ENCODE data around the gene GRIK5. TPM values are rescaled to one million over a fixed set of nuclear protein-coding genes. Genes with fewer than 3 reads are reported as not detected.
A peak's percentile ranks its signal among the peaks of the same experiment; 100 is the strongest.
"Not testable (repeated sequence)": the region's sequence is repeated elsewhere in the genome, so short reads cannot be mapped to it uniquely, and the experiment has no call there.

GRIK5 gene
- total RNA-seq, 1 experiment from 2014 or later, result not detected

DNA sequence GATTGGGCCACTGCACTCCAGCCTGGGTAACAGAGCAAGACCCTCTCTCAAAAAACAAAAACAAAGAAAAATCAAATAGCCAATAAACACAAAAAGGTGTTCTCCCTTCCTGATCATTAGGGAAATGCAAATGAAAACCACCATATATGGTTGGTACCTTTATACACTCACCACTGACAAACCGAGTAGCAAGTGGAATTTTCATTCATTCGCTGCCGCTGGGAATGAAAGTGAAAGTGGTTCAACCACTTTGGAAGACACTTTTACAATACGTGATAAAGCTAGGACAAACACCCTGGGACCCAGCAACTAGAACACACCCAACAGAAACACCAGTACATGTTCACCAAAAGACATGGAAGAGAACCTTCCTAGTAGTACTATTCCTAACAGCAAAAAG, 21.0 kb downstream of the GRIK5 start:
- Histone ChIP-seq H3K4me3 (peak overlapping the region; percentile 43), H3K9me3 (no peaks in the 10 kb centered on the region), H3K27me3 (0 out of 2 replicates have a peak, but pooled peaks cover 5% of the 10 kb centered on the region), H3K36me3 (no peaks in the 10 kb centered on the region)
- no peak for DNase-seq

- H3K36me3 ChIP-seq, result no peaks in the 10 kb centered on the region
- DNase-seq, result no peak
- no peak overlapping the region for H3K4me3 ChIP-seq
- H3K9me3 ChIP-seq, result no peaks in the 10 kb centered on the region
- 0 out of 2 replicates have a peak, but pooled peaks cover 5% of the 10 kb centered on the region for H3K27me3 ChIP-seq
Measured at GRCh38 chr19:42045575-42045974, 24.4 kb downstream of the GRIK5 start.

GRCh38 chr19:42042455-42043170, 27.4 kb downstream of the GRIK5 start:
- Histone ChIP-seq H3K27me3 (0 out of 2 replicates have a peak, but pooled peaks cover 5% of the 10 kb centered on the region), H3K9me3 (no peaks in the 10 kb centered on the region), H3K36me3 (no peaks in the 10 kb centered on the region), H3K4me3 (no peak overlapping the region)
- no peak for DNase-seq

GRCh38 chr19:42040491-42040890, 29.5 kb downstream of the GRIK5 start:
- not testable (repeated sequence) for H3K27me3 ChIP-seq, H3K36me3 ChIP-seq, H3K4me3 ChIP-seq, DNase-seq, H3K9me3 ChIP-seq

DNA sequence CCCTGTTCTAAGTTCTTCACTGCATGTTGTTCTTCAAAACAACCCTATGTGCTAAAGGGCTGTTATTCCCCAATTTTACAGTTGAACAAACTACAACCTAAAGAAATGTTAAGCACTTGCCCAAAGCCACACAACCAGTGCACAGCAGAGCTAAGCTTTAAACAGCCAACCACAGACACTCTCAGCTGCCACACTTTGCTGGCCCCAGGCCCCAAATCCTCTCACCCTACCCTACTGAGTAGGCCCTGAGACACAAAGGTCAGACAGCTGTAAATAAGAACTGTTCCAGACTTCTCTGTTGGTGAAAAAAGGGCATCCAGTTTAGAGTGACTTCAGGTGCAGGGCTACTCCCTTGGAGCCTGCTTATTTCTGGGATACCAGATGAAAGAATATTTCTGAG, 30.0 kb downstream of the GRIK5 start:
- H3K9me3 ChIP-seq, result no peaks in the 10 kb centered on the region
- H3K4me3 ChIP-seq, result no peak overlapping the region
- no peaks in the 10 kb centered on the region for H3K36me3 ChIP-seq
- DNase-seq, result no peak
- no peaks in the 10 kb centered on the region for H3K27me3 ChIP-seq

DNA sequence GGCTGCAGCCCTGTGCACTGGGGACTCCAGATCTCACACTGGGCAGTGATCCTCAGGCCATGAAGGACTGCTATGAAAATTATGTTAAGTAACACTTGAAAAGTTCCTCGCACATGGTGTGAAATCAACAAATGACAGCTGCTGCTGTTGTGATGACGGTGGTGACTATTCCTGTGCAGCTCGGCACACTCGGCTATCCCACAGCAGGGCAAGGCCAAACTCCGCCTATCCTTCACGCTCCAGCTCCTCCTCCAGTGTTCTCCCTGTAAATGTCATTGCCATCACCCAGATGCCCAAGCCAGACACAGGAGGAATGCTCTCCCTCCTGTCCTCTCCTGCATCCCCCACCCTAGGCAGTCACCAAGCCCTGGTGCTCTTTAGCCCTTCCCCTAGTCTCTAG, 31.3 kb downstream of the GRIK5 start:
- Histone ChIP-seq H3K9me3 (no peaks in the 10 kb centered on the region), H3K36me3 (no peaks in the 10 kb centered on the region), H3K4me3 (no peak overlapping the region), H3K27me3 (peaks cover 5% of the 10 kb centered on the region; the same call in 1 of the 2 replicates)
- DNase-seq, result no peak

- Histone ChIP-seq H3K36me3 (no peaks in the 10 kb centered on the region), H3K9me3 (no peaks in the 10 kb centered on the region), H3K27me3 (peaks cover 5% of the 10 kb centered on the region; the same call in 1 of the 2 replicates), H3K4me3 (no peak overlapping the region)
- DNase-seq, result no peak
Measured at GRCh38 chr19:42037649-42038048, 32.4 kb downstream of the GRIK5 start.

DNA sequence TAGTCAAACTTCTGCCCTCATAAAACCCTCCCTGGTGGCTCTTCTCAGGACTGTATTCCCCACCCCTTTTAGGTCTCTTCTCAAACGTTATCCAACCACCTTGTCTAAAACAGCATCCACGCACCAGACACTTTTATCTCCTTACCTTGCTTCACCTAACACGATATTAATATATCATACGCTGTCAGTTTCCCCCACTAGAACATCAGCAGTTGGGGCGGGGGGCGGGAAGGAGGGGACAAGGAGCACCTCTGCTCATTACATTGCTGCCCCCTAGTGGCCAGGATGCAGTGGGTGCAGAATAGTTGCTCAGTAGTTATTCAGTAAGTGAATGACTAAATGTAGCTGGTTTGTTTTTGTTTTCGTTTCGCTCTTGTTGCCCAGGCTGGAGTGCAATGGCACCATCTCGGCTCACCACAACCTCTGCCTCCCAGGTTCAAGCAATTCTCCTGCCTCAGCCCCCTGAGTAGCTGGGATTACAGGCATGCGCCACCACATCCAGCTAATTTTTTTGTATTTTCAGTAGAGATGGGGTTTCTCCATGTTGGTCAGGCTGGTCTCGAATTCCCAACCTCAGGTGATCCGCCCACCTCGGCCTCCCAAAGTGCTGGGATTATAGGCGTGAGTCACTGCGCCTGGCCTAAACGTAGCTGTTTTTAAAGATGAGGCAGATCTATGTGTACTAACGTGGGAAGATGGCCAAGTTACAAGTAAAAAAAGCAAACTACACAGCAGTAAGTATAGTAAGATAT, 35.2 kb downstream of the GRIK5 start:
- DNase-seq, result peak; percentile 79
- H3K9me3 ChIP-seq, H3K36me3 ChIP-seq, H3K27me3 ChIP-seq: not testable (repeated sequence)
- peak overlapping the region; percentile 41 for H3K4me3 ChIP-seq

DNA sequence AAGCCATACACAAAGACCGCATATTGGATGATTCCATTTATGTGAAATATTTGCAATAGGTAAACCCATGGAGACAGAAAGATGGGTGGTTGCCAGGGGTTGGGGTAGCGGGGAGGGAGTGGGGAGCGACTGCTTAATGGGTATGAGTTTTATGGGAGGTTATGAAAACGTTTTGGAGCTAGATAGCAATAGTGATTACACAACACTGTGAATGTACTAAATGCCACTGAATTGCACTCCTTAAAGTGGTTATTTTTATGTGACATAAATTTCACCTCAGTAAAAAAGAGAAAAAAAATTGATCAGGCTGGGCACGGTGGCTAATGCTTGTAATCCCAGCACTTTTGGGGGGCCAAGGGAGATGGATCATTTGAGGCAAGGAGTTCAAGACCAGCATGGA, 36.6 kb downstream of the GRIK5 start:
- Histone ChIP-seq H3K9me3 (no peaks in the 10 kb centered on the region), H3K4me3 (no peak overlapping the region), H3K36me3 (no peaks in the 10 kb centered on the region), H3K27me3 (peaks cover 5% of the 10 kb centered on the region; the same call in 1 of the 2 replicates)
- DNase-seq, result no peak

DNA sequence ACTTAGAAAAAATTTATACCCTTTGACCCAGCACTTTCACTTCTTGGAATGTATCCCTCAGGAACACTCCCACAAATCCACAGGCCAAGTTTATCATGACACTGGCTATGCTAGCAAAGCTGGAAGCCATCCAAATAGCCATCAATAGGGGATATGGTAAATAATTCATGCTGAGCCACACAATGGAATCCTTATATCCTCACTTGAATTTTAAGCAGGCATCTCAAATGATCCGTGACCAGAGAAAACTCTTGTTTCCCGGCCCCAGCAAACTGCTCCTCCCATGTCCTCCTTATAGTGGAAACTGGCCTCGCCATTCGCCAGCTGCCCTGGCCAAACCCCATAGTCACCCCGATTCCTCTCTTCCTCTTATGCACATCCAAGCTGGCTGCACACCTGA, 37.6 kb downstream of the GRIK5 start:
- peak; percentile 71 for DNase-seq
- no peak overlapping the region for H3K4me3 ChIP-seq
- no peaks in the 10 kb centered on the region for H3K9me3 ChIP-seq
- no peaks in the 10 kb centered on the region for H3K36me3 ChIP-seq
- H3K27me3 ChIP-seq, result peaks cover 5% of the 10 kb centered on the region; the same call in 1 of the 2 replicates

- no peaks in the 10 kb centered on the region for H3K36me3 ChIP-seq
- H3K27me3 ChIP-seq, result peaks cover 5% of the 10 kb centered on the region; the same call in 1 of the 2 replicates
- no peak overlapping the region for H3K4me3 ChIP-seq
- DNase-seq, result peak; percentile 93
- H3K9me3 ChIP-seq, result no peaks in the 10 kb centered on the region
Measured at GRCh38 chr19:42030645-42031440, 39.2 kb downstream of the GRIK5 start.

DNA sequence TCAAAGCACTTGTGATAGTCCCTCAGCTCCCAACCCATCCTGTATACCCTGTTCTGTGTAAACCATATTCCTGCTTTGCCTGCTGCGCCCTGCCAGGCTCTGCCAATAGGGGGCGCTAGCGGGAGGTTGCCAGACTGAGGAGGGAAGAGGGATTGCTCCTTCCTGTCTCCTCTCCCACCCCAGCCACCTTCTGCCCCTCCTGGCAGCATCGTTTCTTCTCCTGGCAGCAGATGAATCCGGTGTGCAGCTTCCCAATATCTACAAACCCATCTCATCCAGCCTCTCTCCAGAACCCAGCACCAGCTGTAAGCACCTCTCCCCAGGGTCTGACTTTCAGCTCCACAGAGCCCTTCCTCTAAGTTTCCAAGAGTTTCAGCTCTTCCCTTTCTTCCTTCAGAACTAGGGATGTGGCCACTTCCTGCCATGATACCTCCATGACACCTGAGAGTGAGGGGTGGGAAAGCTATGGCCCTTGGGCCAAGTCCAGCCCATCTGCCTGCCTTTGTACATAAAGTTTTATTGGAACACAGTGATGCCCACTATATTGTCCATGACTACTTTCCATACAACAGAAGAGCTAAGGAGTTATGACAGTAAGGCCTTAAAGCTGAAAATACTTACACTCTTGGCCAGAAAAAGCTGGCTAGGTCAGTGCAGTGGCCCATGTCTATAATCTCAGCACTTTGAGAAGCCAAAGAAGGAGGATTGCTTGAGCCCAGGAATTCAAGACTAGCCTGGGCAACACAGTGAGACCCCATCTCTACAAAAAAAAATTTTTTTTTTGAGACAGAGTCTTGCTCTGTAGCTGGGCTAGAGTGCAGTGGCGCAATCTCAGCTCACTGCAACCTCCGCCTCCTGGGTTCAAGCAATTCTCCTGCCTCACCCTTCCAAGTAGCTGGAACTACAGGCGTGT, 41.4 kb downstream of the GRIK5 start:
- no peaks in the 10 kb centered on the region for H3K36me3 ChIP-seq
- DNase-seq, result no peak
- no peaks in the 10 kb centered on the region for H3K9me3 ChIP-seq
- no peak overlapping the region for H3K4me3 ChIP-seq
- no peaks in the 10 kb centered on the region; the same call in 1 of the 2 replicates for H3K27me3 ChIP-seq

- peak; percentile 90 for DNase-seq
- Histone ChIP-seq H3K36me3 (no peaks in the 10 kb centered on the region), H3K4me3 (no peak overlapping the region), H3K27me3 (no peaks in the 10 kb centered on the region), H3K9me3 (no peaks in the 10 kb centered on the region)
Measured at GRCh38 chr19:42024622-42025111, 45.3 kb downstream of the GRIK5 start.

- H3K4me3 ChIP-seq, result no peak overlapping the region
- no peak for DNase-seq
Measured at GRCh38 chr19:42023943-42024260, 46.1 kb downstream of the GRIK5 start.

DNA sequence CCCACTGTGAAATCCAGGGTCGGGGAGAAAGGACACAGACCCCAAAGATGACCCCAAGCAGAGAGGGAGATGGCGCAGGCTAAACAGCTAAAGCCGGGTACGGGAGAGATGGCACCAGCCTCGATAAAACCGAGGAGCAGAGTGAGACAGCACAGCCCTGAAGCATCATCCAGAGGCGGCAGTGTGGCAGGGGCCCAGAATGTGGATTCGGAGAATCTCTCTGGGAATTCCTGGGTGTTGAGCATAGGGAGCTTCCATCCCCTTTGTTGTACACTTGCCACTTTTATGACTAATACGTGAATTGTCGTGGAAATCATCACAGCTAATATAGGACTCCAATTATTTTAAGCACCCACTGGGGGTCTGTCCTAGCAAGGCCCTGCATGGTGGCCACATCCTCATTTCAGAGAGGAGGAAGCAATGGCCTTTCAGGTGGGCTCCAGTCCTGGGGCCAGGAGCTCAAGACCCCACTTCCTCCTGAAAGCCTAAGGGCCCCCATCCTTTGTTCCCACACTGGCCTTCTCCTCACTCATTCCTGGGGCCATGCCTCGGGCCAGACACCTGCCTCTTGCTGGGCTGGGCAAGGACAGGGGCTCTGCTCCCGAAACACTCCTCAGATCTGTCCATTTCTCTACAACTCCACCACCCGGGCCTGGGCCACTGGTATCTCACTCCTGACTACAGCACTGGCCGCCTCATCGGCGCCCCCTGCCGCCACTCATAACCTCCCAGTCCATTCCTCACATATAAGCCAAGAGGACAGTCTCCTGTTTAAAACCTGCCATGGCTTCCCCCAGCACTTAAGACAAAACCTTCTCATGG, 46.7 kb downstream of the GRIK5 start:
- H3K9me3 ChIP-seq, result no peaks in the 10 kb centered on the region
- no peaks in the 10 kb centered on the region for H3K27me3 ChIP-seq
- no peaks in the 10 kb centered on the region for H3K36me3 ChIP-seq
- no peak overlapping the region for H3K4me3 ChIP-seq
- peak; percentile 65 for DNase-seq

More at GRCh38 chr19:42023943-42024260, 46.1 kb downstream of the GRIK5 start:
- Histone ChIP-seq H3K36me3 (no peaks in the 10 kb centered on the region), H3K9me3 (no peaks in the 10 kb centered on the region), H3K27me3 (no peaks in the 10 kb centered on the region)
